GM19238 (cell line): ENCODE measurements around the gene CABLES2.

Source experiments
- DNase-seq: peaks from one replicate; pipeline ENCODE4 v3.0.0; 2011; ENCODE audit warnings: low spot score; ENCODE audit not compliant: insufficient read length

Gene CABLES2

DNA sequence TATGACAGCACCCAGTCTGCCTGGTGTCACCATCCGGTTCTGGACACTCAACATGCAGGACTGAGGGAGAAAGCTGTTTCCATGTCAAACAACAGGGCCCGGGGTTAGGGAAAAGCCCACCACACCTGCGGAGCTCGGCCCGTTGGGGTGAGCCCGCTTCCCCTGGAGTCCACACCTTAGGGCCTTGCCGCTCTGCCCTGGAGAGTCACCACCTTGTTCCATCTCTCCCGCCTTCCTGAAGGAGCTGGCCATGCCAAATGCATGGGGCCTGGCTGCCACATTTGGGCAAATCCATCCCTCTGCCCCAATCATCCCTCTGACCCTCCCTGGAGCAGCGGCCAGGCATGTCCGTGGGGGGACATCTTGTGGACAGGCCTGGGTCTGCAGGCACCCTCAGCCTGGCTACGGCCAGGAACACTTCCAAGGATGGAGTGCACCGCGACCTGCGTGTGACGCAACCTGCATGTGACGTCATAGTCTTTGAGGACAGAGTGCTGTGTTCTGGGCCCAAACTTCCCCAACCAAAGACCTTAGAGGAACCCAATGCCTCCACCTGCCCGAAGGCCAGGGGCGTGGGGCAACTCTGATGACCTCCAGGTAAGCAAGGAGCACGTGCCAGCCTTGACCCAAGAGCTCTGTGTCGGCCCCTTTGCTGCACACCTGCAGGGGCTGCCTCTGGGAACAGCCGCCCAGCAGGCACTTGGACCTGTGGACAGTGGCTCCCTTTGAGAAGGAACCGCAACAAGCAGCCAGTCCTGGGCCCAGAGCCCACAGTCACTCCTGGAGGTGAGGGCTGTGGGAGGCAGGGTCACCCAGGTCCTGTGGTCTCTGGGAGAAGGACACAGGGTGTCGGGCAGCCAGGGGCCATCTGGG, 1.7 kb downstream of the CABLES2 start:
- DNase-seq: no peak

DNA sequence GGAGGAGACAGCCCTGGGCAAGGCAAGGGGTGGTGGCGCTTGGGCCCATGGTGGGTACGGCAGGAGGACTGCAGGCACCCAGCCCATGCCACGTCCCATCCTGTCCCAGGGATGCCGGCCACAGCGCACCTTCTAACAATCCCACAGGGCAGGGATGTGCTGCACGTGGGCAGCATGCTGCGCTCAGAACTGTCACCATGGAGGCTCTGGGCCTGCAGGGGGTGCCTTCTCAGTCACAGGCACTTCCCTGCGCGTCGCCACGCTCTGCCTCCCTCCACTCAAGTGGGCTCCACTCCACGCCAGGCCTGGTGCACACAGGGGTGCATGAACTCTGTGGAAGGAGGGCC, 2.4 kb downstream of the CABLES2 start:
- DNase-seq: no peak

DNA sequence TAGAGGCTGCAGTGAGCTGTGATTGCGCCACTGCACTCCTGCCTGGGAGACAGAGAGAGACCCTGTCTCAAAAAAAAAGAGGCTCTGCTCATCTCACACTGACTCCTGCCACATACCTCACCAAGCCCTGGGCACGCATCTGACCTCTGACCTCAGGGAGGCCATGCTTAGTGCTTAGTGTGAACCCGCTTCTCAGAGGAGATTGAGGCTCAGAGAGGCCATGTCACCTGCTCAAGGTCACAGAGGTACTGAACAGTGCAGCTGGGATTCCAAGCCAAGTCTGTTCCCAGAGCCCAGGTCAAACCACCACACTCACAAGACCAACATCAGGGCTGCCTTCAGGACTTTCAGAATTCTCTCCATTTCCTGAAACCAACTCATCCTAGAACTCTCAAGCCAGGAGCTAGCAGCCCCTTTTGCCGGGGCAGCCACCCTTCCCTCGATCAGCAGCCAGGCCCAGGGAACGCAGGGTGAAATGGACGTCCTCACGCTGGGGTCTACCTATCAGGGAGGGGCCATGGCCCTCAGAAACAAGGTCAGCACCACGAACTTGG, 2.9 kb downstream of the CABLES2 start:
- DNase-seq: no peak

GRCh38 chr20:62403331-62403730, 3.8 kb downstream of the CABLES2 start:
- DNase-seq: no peak

DNA sequence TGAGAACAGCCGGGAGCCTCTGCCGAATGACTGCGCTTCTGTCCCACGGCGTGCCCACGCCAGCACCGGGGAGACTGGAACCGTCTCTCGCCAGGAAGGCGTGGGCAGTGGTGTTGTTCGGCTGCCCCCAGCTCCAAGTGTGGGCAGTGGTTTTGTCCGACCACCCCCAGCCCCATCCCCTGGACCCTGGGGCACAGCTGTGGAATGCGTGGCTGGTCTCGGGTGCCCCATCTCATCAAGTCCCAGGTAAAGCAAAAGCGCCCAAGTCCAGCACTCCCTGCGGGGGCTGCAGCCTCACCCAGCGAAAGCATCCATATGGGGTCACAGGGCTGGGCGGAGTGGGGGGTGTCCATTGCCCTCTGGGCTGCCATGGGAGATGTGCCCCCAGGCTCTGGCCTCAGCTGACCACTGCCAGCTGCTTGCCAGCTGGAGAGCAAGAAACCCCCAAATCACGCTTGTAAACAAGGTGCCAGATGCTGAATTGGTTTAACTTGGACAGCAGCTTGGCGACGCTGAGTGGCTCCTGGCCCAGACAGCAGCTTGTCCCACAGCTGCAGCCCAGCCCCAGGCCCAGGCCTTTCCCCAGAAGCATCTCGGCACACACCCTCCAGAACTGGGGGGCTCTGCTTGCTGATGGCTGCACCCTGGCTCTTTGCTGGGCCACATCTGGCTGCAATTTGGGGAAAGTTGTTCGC, 4.5 kb downstream of the CABLES2 start:
- DNase-seq: no peak

GRCh38 chr20:62401331-62401779, 5.7 kb downstream of the CABLES2 start:
- no peak for DNase-seq

GRCh38 chr20:62400541-62400940, 6.5 kb downstream of the CABLES2 start:
- DNase-seq: no peak

DNA sequence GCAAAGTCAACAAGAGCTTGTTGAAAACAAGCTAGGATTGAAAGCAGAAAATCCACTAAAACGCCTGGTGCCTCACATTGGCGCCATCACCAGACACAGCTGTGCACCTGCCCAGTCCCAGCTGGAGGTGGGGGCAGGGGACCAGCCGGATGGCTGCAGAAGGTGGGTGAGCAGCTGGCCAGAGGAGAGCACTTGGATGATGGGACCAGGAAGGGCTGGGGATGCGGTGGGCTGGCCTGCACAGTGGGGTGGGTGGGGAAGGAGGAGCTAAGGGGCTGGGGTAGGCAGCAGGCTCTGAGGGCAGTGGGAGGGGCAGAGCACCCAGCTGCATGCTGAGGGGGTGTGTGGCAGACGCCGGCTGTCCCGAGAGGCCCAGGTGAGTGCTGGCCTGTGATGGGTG, 7.1 kb downstream of the CABLES2 start:
- no peak for DNase-seq

GRCh38 chr20:62398120-62398821, 8.8 kb downstream of the CABLES2 start:
- no peak for DNase-seq

DNA sequence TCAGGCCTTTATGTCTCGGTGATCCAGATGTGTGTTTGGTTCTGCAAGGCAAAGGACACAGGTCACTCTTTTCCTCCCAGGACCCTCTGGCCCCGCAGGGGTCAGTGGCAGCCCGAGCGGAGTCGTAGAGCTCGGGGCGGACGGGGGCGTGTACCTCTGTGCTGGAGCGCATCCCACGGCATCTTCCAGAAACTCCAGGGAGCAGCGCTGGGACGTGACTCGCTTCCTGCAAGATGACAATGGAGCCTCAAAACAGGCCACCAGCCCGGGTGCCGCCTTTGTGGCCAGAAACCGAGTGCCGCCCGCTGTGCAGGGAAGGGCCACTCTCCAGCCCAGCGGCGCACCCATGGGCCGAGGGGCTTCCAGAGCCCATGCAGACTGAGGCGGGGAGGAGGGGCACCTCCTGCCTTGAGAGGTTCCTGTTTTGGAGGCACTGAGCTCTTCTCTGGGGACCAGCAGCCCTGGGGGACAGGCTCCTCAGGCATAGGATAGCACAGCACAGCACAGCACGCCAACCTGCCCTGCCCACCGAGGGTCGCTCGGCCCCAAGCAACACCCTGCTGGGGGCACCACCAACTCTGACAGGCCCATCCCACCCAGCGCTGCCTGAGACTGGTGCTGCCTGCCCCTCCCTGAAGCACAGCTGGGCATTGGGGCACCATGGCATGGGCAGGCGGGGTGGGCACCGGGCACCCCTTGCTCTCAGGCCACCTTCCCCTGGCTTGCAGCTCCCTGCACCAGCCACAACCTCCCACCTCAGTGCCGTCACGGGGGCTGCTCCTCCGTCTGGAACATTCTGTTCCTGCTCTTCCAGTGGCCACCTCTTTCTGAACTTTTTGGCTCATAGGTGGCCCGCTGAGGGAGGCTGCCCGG, 10.5 kb downstream of the CABLES2 start:
- no peak for DNase-seq

- DNase-seq: no peak
Measured at GRCh38 chr20:62395311-62396242, 11.5 kb downstream of the CABLES2 start.

DNA sequence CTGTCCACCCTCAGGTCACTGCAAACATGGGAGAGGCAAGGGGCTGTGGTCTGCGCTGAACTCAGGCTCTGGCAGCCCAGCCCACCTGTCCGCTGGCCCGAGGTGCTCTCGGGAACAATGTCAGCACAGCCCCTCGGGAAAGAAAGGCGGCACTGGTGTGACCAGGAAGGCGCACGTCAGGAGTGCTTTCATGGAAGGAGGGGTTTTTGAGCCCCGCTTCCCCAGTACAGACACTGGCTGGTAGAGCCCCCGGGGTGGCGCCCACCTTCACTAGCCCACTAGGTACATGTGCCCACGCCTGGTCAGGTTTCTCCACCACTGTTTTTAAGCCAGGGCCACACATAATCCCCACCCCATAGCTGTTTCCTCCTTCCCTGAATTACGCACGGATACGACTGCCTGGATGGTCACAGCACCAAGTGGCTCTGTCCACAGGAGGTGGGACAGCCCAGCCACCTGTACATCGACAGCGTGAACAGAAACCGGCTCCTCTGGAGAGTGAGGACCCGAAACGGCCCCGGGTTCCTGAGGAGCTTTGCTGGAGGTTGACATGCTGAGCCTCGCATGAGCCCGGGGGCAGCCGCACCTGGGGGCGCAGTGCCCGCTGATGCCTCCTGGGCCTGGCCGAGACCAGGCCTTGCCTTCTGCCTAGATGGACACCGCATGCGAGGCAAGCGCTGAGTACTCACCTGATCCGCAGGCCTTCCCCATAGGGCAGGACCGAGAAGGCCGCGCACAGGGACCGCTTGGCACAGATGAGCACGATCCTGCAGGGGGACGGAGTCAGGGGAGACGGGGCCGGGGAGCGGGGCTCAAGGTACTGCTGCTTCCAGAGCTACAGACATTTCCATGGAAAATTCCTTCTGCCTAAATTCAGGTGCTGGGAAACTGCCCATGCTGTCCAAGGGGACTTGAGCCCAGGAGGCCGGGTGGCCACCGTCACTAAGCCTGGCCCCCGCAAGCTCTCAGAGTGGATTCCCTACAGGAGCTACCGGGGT, 12.5 kb downstream of the CABLES2 start:
- DNase-seq: no peak

GRCh38 chr20:62393830-62394229, 13.3 kb downstream of the CABLES2 start:
- no peak for DNase-seq

DNA sequence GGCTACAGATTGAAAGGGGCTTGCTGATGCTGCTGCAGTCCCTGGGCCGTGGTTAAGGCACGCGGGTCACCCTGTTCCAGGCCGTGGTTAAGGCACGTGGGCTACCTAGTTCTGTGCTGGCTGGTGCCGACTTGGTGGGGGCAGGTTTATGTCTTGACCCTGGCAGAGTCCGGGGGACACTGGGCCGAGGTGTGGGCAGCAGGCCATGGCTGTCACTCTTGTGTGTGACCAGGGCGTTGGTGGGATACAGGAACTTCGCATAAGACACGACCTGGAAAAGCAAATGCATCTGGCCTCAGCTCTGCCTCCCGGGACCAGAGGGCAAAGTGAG, 13.8 kb downstream of the CABLES2 start:
- no peak for DNase-seq

DNA sequence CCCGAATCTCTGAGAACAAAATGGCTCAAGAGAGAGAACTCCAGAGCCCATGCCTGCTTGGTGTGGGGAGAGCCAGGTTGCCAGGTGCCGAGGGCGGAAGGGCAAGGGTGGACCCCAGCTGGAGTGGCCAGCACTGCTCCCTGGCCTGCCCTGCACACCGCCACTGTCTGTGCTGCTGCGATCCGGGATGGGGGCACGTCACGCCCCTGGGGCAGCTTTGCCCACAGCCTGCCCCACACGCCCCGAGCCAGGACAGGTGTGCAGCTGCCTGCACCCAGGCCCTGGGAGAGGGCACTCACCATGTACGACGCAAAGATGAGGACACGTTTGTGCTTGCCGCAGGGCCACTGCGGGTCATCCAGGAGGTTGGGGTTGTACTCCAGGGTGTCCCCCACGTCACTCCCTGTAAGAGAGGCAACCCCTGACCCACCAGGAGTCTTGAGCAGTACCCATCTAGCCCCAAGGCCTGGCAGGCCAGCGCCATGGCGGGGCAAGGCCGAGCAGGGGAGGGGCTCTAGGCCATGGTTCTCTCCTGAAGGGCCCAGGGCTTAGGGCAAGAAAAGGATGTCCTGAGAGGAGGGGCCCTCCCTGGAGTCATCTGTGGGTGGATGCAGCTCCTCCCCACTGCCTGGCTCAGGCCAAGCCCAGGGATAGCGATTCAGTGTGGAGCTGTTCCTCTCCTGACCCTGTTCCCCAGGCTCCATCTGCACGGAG, 14.3 kb downstream of the CABLES2 start:
- DNase-seq: no peak

GRCh38 chr20:62392077-62392418, 15.0 kb downstream of the CABLES2 start:
- DNase-seq: no peak

DNA sequence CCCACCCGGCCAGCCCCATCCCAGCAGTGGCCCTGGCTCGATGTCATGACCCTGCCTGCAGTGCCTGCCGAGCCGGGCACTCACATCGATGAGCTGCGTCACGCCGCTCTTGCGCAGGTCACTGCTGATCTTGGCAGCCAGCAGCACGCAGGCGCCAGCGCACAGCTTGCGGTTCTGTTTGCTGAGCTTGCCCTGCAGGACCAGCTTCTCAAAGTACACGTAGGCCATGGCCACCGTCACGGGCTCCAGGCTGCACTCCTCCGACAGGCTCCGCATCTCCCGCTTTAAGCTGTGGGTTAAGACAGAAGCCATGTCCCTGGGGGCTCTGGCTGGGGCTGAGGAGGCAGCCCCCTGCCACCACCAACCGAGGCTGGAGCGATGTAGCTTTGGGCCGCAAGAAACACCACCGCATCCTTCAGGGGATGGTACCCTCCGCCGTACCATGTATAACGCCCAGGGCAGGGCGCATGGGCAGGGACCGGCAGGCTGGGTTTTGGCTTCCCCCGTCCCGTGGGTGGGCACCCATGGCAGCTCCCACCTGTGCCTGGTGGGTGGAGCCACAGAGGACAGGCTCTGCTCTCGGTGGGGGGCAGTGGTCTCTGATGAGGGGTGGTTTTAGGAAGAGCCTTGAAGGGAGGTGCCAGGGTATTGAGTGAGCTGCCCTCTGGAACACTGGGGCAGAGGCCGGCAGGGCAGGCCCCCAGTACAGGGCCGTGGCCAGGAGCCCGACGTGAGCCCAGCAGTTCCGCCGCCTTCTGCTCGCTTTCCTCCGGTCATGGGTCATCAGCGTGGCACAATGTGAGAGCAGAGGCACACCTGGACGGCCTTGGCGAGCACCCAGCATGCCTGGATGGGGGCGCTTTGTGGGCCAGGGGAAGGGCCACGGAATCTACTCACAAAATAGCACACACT, 15.7 kb downstream of the CABLES2 start:
- no peak for DNase-seq
